Measurements from ENCODE around the gene KIF18A.

- TF ChIP-seq POLR2A (IDR thresholded peaks at IDR 0.05; ENCODE audit: low read depth, low read length) (no peak), POLR2AphosphoS5 (IDR thresholded peaks at IDR 0.05; ENCODE audit: low read depth, low read length) (no peak)
Observed at GRCh38 chr11:28098257-28098656, 9.7 kb downstream of the KIF18A start.
